Measurements from ENCODE around the gene RFX8.

GRCh38 chr2:101521487-101521886, 46.6 kb upstream of the RFX8 start:
- TF ChIP-seq, protein P1, sequence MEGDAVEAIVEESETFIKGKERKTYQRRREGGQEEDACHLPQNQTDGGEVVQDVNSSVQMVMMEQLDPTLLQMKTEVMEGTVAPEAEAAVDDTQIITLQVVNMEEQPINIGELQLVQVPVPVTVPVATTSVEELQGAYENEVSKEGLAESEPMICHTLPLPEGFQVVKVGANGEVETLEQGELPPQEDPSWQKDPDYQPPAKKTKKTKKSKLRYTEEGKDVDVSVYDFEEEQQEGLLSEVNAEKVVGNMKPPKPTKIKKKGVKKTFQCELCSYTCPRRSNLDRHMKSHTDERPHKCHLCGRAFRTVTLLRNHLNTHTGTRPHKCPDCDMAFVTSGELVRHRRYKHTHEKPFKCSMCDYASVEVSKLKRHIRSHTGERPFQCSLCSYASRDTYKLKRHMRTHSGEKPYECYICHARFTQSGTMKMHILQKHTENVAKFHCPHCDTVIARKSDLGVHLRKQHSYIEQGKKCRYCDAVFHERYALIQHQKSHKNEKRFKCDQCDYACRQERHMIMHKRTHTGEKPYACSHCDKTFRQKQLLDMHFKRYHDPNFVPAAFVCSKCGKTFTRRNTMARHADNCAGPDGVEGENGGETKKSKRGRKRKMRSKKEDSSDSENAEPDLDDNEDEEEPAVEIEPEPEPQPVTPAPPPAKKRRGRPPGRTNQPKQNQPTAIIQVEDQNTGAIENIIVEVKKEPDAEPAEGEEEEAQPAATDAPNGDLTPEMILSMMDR (IDR thresholded peaks at IDR 0.05; ENCODE audit: low read depth, low read length, poor library complexity, severe bottlenecking) = no peak
- no peak for TF ChIP-seq EZH2phosphoT487 (IDR thresholded peaks at IDR 0.05; ENCODE audit: borderline replicate concordance, low read length)

All from DOHH2 (cell line).